Duodenal mucosa (tissue), 2 donors: ENCODE data around the gene RNF223.
"Not testable (repeated sequence)": the region's sequence is repeated elsewhere in the genome, so short reads cannot be mapped to it uniquely, and the experiment has no call there.

Experiments used
- H3K27ac ChIP-seq: one replicate; pipeline ENCODE4 v1.7.0; 2013; ENCODE audit warnings: low read depth, low read length
- H3K27me3 ChIP-seq, 2 donors: one replicate each; pipeline ENCODE4 v1.7.0; 2013; ENCODE audit warnings: low read length in 2 of 2, control low read depth in 1 of 2; ENCODE audit not compliant: insufficient read depth in 2 of 2, control insufficient read depth in 1 of 2
- H3K36me3 ChIP-seq, 2 donors: one replicate each; pipeline ENCODE4 v1.7.0; 2013; ENCODE audit warnings: low read length in 2 of 2, control low read depth in 1 of 2; ENCODE audit not compliant: insufficient read depth in 2 of 2, control insufficient read depth in 1 of 2
- H3K4me1 ChIP-seq, 2 donors: one replicate each; pipeline ENCODE4 v1.7.0; 2013; ENCODE audit warnings: low read length in 2 of 2, control low read depth in 1 of 2; ENCODE audit not compliant: insufficient read depth in 2 of 2, control insufficient read depth in 1 of 2
- H3K4me3 ChIP-seq, 2 donors: one replicate each; pipeline ENCODE4 v1.7.0; 2013; ENCODE audit warnings: low read length in 2 of 2, low read depth in 1 of 2
- H3K9ac ChIP-seq, 2 donors: one replicate each; pipeline ENCODE4 v1.7.0; 2013; ENCODE audit warnings: low read length in 2 of 2, low read depth in 1 of 2
- H3K9me3 ChIP-seq, 2 donors: one replicate each; pipeline ENCODE4 v1.7.0; 2013; ENCODE audit warnings: low read length in 2 of 2, control low read depth in 1 of 2; ENCODE audit not compliant: control insufficient read depth in 1 of 2

The RNF223 gene

DNA sequence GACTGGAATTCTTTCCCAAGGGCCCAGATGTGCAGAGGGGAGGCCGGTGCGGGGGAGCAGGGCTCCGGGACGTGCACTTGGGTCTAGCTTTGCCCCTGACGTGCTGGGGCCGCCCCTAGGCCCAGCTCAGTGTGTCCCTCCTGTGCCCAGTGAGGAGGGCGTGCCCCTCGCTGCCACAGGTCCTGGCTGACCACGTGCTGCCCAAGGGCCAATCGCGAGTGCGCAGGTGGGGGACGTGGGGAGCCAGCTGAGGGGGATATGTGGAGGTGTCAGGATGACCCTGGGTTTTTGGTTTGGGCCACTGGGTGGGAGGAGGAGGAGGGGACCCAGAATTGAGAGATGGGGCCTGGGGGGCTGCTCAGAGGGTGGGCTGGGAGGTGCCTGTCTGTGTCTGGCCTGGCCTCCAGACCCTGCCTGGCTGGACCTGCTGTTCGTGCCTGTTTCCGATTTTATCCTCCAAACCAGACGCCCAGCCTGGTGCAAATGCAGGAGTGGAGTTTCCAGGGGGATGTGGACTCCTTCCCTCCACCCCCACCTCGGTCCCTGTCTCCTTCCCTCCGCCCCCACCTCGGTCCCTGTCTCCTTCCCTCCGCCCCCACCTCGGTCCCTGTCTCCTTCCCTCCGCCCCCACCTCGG, 6.1 kb upstream of the RNF223 start:
- no peaks in the 10 kb centered on the region for H3K9me3 ChIP-seq
- peaks cover 0 to 4% of the 10 kb centered on the region in 2 donors for H3K27me3 ChIP-seq
- H3K27ac ChIP-seq = no peak overlapping the region
- H3K9ac ChIP-seq = no peak overlapping the region
- H3K36me3 ChIP-seq = no peaks in the 10 kb centered on the region
- peak overlapping the region; percentile 45 to 47 for H3K4me3 ChIP-seq
- peaks cover 6 to 11% of the 10 kb centered on the region in 2 donors for H3K4me1 ChIP-seq

DNA sequence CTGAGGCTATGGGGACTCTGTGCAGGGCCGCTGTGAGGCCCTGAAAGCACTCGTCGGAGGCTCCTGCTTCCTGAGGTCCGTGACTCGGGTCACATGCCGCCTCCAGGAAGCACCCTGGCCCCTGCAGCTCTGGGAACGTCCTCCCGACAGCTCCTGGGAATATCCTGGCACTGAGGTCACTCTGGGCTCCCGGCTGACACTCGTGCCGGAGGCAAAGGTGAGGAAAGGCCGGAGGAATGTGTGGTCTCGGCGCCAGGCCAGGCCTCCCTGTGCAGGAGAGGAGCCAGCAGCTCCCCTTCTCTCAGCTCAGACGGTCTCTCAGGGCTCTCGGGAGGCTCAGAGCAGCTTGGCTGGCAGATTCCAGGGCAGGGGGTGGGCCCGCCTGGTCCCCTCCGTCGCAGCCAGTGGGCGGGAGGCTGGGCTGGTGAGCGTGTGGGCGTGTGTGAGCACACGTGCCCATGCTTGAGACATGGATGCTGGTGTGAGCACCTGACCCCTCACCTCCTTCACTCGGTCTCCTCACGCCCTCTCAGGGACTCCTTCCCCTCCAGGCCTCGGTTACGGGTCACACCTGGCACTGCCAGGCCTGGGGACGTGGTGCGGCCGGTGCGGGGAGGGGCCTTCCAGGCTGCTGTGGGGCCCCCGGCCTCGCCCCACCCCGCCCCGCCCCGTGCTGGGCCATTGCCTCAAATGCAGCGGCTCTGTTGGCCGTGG, 5.5 kb upstream of the RNF223 start:
- Histone ChIP-seq H3K9me3 (no peaks in the 10 kb centered on the region), H3K36me3 (no peaks in the 10 kb centered on the region), H3K27ac (no peak overlapping the region), H3K4me1 (peaks cover 6 to 14% of the 10 kb centered on the region in 2 donors), H3K27me3 (peaks cover 0 to 9% of the 10 kb centered on the region in 2 donors), H3K9ac (peak overlapping the region; percentile 4 to 18), H3K4me3 (peak overlapping the region; percentile 47 to 58)

DNA sequence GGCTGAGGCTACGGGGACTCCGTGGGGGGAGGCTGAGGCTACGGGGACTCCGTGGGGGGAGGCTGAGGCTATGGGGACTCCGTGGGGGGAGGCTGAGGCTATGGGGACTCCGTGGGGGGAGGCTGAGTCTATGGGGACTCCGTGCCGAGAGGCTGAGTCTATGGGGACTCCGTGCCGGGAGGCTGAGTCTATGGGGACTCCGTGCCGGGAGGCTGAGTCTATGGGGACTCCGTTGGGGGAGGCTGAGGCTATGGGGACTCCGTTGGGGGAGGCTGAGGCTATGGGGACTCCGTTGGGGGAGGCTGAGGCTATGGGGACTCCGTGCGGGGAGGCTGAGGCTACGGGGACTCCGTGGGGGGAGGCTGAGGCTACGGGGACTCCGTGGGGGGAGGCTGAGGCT, 3.3 kb upstream of the RNF223 start:
- H3K36me3 ChIP-seq, H3K4me3 ChIP-seq, H3K9me3 ChIP-seq, H3K9ac ChIP-seq, H3K27ac ChIP-seq: not testable (repeated sequence)
- peaks cover 6 to 22% of the 10 kb centered on the region in 2 donors for H3K4me1 ChIP-seq
- peaks cover 0 to 15% of the 10 kb centered on the region in 2 donors for H3K27me3 ChIP-seq

DNA sequence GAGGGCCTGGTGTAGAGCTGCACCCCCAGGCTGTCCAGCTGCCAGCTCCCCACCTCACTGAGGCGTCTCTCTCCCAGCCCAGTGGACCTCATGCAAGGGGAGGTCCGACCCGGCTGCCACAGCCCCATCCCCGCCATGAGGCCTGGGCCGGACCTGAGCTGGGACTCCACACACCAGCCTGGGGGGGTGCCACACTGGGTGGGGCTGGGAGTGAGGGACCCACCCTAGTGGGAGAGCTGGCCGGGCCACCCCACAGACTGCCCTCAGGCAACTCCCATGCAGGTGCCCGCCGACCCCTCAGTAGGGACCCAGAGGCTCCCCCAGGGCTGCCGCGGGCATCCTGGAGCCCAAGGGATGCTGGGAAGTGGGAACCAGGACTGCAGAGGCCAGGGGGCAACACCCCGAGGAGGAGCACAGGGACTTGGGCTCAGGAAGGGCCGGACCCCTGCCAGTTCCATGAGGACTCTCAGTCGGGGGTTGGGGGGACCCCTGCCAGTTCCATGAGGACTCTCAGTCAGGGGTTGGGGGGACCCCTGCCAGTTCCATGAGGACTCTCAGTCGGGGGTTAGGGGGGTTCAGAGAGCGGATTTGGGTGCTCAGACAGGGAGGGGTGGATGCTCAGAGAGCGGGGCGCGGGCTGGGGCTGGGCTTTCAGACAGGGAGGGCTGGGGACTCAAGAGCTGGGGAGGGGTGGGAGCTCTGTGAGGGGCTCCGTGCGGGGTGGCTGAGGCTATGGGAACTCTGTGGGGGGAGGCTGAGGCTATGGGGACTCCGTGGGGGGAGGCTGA, 1.2 kb upstream of the RNF223 start:
- Histone ChIP-seq H3K27me3 (peaks cover 0 to 15% of the 10 kb centered on the region in 2 donors), H3K9ac (no peak overlapping the region), H3K4me3 (no peak overlapping the region), H3K9me3 (no peaks in the 10 kb centered on the region), H3K4me1 (peaks cover 6 to 21% of the 10 kb centered on the region in 2 donors), H3K27ac (no peak overlapping the region), H3K36me3 (no peaks in the 10 kb centered on the region)

DNA sequence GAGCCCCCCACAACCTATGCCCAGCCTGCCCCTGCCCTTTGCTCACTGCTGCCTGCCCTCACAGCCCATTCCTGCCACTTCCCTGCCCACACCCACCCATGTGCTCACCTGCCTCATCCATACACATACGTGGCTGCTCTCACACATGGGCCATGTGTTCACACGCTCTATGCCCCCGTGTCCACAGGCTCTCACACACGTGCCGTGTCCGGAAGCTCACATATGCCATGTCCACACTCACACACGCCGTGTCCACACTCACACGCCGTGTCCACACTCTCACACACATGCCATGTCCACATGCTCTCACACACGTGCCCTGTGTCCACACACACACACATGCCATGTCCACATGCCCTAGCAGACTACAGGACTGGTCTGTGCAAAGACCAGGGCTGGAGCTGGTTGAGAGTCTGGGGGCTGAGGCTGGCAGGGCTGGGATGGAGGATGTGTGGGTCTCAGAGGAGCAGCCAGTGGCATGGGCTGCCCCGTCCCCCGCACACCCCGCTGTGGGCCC, 583 bp upstream of the RNF223 start:
- Histone ChIP-seq H3K4me1 (peaks cover 5 to 16% of the 10 kb centered on the region in 2 donors), H3K27ac (no peak overlapping the region), H3K27me3 (peaks cover 0 to 17% of the 10 kb centered on the region in 2 donors), H3K9ac (no peak overlapping the region), H3K4me3 (no peak overlapping the region), H3K9me3 (no peaks in the 10 kb centered on the region), H3K36me3 (no peaks in the 10 kb centered on the region)

DNA sequence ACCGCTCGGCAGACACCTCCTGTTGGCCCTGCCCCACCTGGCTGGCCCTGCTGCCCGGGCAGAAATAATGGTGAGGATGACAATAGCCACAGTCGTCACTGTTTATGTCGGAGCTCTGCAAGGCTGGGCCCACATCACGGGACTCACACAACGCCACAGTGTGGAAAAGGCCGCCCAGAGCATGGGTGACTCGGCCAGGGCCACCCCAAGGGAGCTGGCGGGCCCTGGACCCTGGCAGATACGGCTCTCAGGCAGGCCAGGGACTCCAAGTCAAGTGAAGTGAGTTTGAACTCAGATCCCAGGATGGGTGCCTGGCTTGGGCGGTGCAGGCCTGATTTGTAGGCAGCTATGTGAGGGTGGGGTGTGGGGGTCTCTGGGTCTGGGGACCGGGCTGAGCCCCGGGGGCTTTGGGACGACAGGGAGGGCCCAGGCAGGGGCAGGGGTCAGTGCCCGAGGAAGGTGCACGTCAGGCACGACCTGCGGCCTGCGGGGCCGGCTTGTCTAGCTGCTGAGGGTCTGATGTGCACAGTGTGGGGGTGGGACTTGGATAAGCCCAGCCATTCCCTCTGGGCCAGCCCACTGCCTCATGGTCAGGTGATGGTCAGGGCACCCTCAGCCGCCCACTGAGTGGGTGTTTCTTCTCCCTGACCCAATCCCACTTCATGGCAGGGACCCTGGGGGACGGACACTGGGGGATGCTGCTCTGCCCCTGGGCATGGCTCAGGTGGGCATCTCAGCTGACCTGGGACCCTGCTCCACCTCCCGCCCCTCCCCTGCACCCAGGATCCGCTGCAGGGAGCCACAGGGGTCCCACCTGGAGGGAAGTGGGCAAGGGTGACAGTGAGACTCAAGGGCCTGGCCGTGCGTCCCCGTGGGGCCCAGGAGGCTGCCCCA, 1.0 kb downstream of the RNF223 start:
- no peak overlapping the region for H3K9ac ChIP-seq
- H3K4me1 ChIP-seq = peaks cover 2 to 18% of the 10 kb centered on the region in 2 donors
- H3K4me3 ChIP-seq = no peak overlapping the region
- H3K9me3 ChIP-seq = no peaks in the 10 kb centered on the region
- H3K36me3 ChIP-seq = no peaks in the 10 kb centered on the region
- peaks cover 0 to 20% of the 10 kb centered on the region in 2 donors for H3K27me3 ChIP-seq
- H3K27ac ChIP-seq = no peak overlapping the region

DNA sequence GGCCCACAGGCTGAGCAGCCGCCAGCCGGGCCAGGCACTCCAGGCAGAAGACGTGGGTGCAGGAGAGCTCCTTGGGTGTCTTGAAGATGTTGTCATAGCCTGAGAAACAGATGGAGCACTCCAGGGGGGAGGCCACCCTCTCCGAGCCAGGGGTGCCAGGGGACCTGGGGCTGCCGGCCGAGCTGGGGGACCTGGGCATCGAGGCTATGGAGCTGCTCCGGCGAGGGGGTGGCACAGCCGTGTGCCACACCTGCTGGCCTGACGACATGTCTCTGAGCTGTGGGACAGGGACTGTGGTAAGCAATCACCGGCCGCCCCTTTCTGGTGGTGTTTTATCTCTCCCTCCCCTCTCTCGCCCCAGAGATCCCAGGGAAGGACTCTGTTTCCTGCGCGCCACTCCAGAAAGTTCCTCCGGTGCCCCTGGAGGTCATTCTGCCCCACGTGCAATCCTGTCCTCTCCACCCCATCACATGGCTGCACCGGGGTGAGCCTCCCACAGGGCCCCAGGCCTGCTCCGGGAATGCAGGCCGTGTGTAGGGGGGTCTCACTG, 1.7 kb downstream of the RNF223 start:
- H3K36me3 ChIP-seq = no peaks in the 10 kb centered on the region
- no peak overlapping the region for H3K4me3 ChIP-seq
- no peak overlapping the region for H3K27ac ChIP-seq
- H3K9ac ChIP-seq = no peak overlapping the region
- no peaks in the 10 kb centered on the region for H3K9me3 ChIP-seq
- peaks cover 4 to 21% of the 10 kb centered on the region in 2 donors for H3K4me1 ChIP-seq
- H3K27me3 ChIP-seq = peaks cover 0 to 27% of the 10 kb centered on the region in 2 donors

DNA sequence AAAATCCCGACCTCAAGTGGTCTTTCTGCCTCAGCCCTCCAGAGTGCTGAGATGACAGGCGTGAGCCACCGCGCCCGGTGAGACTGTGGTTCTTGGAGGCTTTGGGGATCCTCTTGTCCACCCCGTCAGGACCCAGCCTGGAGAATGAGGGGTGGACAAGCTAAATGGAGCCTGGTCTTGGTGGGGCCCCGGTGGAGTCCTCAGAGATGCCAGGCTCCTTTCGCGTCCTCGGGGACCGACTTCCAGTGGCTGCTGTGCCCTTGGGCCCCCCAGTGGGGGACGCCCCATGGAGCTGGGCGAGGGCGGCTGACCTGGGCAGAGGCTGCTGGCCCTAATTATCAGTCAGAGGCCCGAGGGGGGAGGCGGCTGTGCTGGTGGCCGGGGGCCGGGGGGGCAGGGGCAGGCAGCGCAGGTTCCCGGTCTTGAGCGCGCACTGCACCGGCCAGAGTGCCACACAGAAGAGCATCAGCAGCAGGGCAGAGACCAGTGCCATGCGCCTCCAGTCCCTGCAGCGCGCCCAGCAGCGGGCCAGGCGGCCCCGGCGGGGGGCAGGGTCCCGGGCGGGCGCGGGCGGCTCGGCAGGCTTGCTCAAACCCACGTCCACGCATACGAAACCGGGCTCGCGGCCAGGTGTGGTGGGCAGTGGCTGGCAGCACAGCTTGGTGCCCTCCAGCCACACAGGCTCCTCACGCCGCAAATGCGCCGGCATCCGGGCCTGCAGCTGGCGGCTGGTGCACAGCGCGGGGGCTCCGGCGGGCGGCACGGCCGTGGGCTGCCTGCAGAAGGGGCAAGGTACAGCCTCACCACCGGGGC, 2.4 kb downstream of the RNF223 start:
- H3K27me3 ChIP-seq = peaks cover under 1 to 27% of the 10 kb centered on the region in 2 donors
- no peak overlapping the region for H3K9ac ChIP-seq
- no peak overlapping the region for H3K4me3 ChIP-seq
- H3K4me1 ChIP-seq = peaks cover 4 to 21% of the 10 kb centered on the region in 2 donors
- no peaks in the 10 kb centered on the region for H3K9me3 ChIP-seq
- no peaks in the 10 kb centered on the region for H3K36me3 ChIP-seq
- no peak overlapping the region for H3K27ac ChIP-seq
